Measurements from ENCODE around the gene BRIX1.

DNA sequence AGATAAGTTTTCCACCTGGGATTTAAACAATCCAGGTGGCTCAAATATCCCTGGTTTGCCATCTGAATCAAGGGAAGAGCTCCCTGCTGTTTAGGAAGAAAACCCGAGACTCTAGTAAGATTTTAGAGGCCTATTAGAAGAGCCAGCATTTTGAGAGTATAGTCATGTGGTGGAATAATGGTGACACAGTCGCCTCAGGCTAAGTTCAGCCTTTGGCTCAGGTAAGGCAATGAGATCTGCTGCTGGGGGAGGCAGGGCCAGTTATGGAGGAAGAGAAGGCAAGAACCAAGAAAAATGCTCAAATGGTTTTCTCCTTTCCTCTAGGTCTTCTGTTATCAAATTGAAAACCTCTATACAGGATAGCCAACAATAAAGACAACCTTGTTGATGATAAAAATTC lies 16.4 kb upstream of the BRIX1 start:
- TF ChIP-seq EZH2 (IDR thresholded peaks at IDR 0.05; ENCODE audit: low read length) = no peak
- TF ChIP-seq, protein P1, sequence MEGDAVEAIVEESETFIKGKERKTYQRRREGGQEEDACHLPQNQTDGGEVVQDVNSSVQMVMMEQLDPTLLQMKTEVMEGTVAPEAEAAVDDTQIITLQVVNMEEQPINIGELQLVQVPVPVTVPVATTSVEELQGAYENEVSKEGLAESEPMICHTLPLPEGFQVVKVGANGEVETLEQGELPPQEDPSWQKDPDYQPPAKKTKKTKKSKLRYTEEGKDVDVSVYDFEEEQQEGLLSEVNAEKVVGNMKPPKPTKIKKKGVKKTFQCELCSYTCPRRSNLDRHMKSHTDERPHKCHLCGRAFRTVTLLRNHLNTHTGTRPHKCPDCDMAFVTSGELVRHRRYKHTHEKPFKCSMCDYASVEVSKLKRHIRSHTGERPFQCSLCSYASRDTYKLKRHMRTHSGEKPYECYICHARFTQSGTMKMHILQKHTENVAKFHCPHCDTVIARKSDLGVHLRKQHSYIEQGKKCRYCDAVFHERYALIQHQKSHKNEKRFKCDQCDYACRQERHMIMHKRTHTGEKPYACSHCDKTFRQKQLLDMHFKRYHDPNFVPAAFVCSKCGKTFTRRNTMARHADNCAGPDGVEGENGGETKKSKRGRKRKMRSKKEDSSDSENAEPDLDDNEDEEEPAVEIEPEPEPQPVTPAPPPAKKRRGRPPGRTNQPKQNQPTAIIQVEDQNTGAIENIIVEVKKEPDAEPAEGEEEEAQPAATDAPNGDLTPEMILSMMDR (optimal IDR thresholded peaks at IDR 0.05 in 1 of 3, IDR thresholded peaks at IDR 0.05 in 1 of 3, conservative IDR thresholded peaks at IDR 0.05 in 1 of 3; ENCODE audit: extremely low read depth in 1 of 3, insufficient read depth in 2 of 3, low read length in 3 of 3) = no peak

Measured in keratinocyte (primary cell).